Ramos (cell line): ENCODE results near the gene PRXL2A.
"Not testable (repeated sequence)": the region's sequence is repeated elsewhere in the genome, so short reads cannot be mapped to it uniquely, and the experiment has no call there.

Experiments used
- in situ Hi-C: fragments of 300-500 bp; cut with MboI; formaldehyde crosslinking; loops from one replicate; pipeline ENCODE4 v1.14.3; 2022; ENCODE audit warnings: low sequenced_read_pairs; ENCODE audit not compliant: unreplicated experiment

Gene PRXL2A

DNA sequence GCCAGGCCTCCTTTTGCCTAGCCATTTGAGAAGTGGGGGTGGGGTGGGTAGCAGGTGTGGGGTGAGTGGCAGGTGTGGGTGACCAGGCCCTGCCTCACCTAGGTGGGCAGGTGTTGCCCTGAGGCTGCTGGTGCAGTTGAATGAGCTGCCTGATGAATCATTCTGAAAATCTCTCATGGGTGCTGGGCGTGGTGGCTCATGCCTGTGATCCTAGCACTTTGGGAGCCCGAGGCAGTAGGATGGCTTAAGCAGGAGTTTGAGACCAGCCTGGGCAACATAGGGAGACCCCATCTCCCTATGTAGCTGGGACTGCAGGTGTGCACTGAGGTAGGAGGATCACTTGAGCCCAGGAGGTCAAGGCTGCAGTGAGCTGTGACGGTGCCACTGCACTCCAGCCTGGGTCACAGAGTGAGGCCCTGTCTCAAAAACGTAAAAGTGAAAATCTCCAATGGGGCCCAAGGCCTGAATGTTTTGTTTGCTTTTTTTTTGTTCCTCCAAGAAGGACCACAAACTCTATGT, 63.4 kb downstream of the PRXL2A start:
- in situ Hi-C loops, result loop anchor here (25.0 kb wide), 2 partner anchors 1209 to 1384 kb away; no protein-coding TSS in a partner anchor

DNA sequence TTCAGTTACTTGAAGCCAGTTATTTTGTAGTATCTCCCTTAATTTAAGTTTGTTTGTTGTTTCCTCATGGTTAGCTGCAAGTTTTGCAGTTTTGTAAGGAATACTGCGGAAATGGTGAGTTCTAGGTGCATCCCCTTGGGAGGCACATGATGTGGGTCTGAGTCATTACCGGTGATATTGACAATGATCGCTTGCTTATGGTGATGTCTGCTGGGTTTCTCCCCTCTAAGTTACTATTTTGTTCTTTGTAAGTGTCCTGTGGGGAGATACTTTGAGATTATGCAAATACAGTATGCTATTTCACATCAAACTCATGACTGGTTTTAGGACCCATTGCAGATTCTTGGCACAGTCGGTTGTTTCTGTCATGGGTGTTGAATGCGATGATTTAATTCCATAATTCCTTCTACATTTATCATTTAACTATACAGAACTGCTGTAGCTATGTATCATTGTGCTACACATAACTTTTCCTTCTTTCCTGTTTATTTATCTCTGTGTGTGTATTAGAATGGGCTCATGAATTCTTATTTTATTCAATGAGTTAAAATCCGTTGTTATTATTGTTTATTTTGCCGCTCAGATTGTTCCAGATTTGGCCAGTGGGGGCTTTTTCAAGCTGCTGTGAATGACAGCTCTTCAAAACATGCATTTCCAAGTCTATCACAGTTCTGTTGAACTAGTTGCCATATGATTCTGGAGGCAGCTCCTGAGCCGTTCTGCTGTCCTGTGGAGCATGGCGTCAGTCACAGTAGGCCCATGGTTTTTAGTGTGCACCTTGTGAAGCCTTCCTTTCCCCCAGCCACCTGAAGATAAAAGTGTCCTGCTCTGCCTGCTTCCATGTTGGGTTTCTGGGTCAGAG, 64.1 kb downstream of the PRXL2A start:
- in situ Hi-C loops, result loop anchor here (25.0 kb wide), 2 partner anchors 1210 to 1385 kb away; no protein-coding TSS in a partner anchor

DNA sequence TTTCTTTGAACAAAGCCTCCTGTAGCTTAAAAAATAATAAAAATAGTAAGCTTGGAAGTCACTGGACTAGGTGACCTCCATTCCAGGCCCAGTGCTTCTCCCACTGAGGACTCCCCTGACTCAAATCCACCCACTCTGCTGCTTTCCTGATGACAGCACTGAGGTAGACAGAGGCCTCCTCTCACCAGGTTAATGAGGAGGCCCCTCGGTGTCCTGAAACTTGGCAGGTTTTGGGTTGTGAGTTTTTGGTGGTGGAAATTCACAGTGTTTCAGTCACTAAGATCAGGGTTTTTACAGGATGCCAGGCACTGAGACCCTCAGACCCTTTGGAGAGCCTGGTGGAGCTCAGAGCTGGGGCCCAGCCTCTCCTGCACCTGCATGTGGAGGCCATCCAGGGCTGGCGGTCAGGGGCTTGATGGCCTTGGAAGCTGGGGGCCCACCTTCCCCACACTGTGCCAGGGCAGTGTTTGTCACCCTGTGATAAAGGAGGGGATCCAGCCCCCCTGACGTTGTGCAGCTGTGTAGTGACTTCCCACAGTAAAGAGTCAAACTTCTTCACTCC, 64.8 kb downstream of the PRXL2A start:
- in situ Hi-C loops, result loop anchor here (25.0 kb wide), 2 partner anchors 1211 to 1386 kb away; no protein-coding TSS in a partner anchor

DNA sequence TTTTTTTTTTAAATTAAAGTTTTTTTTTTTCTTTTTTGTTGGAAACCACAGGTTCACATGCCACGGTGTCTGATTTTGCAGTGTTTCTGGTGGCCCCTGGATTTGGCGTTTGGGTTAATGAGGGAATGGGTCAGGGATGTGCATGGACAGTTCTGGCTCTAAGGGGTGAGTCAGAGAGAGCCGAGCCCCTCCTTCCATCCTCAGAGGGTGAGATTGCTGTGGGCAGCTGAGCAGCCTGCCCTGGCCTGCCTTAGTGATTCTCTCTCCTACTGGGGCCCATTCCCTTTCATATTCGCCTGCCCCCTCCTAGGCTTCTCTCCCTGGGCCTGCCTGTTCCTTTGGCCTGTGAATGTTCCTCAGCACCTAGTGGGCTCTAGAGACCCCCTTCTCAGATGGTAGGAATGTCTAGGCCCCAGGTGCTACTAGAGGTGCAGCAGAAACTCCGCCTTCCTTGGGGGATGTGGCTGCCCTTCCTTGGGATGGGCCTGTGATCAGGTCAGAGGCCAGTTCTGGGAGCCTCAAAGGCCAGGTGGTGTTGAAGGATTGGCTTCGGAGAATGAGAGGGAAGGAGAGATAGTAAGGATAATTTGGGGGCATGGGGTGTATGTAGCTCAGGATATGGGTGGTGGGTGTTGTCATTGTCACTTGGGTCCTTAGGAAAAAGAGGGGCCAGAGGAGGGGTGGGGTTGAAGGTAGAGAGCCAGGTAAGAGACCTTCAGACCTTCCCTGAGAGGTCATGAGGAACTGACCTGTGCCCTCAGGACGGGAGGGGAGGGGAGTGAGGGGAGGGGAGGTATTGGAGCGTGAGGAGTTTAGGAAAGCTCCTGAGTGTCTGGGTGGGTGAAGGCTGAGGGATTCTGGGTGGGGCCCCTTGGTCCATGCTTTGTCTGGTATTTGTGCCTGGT, 65.6 kb downstream of the PRXL2A start:
- in situ Hi-C loops, result loop anchor here (25.0 kb wide), 2 partner anchors 1212 to 1387 kb away; no protein-coding TSS in a partner anchor

DNA sequence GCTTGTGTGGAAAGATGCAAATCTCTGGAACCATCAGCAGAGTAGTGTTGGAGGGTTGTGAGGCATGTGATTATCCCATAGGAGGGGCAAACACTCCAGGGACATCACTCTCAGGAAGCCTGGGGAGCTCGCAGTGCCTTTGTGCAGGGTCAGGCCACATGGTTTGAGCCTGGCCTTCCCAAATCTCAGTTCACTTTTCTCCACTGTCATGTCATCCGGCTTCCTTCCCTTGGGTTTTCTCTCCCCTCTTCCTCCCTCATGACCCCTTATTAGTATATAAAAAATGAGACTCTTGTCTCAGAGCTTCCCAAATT, 66.2 kb downstream of the PRXL2A start:
- in situ Hi-C loops, result loop anchor here (25.0 kb wide), 2 partner anchors 1212 to 1387 kb away; no protein-coding TSS in a partner anchor

DNA sequence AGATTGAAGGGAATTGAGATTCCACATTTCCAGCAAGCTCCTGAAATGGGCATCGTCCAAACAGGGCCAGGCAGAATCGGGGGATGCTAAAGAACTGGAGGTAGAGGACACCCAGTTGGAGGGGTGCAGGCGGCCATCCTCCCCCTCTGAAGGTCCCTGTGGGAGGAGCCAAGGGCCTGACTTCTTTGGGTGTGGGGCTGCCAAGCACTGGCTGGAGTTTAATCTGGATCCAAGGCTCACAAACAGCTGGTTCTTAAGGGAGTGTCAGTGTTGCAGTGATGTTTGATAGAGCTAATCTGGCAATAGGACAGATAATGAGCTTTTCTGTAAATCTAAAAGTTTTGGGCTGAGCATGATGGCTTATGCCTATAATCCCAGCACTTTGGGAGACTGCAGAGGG, 66.6 kb downstream of the PRXL2A start:
- in situ Hi-C loops, result loop anchor here (25.0 kb wide), 2 partner anchors 1213 to 1388 kb away; no protein-coding TSS in a partner anchor

DNA sequence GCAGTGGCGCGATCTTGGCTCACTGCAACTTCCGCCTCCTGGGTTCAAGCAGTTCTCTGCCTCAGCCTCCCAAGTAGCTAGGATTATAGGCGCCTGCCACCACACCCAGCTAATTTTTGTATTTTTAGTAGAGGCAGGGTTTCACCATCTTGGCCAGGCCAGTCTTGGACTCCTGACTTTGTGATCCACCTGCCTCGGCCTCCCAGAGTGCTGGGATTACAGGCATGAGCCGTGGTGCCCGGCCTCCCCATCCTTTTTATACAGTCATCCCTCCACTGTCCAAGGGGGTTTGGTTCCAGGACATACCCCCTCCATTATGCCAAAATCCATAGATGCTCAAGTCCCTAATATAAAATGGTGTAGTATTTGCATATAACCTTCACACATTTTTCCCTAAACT, 67.3 kb downstream of the PRXL2A start:
- in situ Hi-C loops, result not testable (repeated sequence)

DNA sequence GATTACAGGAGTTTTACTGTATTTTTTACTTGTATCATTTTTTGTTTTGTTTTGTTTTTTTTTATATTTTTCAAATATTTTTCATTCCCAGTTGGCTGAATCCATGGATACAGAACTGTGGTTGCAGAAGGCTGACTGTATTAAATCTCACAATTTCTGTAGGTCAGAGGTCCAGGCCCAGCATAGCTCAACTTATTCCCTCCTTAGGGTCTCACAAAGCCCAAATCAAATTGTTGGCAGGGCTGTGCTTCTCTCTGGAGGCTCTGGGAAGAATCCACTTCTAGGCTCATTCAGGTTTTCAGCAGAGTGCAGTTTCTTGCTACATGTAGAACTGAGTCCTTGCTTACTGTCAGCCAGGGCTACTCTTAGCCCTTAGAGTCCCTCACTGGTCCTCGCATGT, 68.3 kb downstream of the PRXL2A start:
- in situ Hi-C loops, result no loop called here

DNA sequence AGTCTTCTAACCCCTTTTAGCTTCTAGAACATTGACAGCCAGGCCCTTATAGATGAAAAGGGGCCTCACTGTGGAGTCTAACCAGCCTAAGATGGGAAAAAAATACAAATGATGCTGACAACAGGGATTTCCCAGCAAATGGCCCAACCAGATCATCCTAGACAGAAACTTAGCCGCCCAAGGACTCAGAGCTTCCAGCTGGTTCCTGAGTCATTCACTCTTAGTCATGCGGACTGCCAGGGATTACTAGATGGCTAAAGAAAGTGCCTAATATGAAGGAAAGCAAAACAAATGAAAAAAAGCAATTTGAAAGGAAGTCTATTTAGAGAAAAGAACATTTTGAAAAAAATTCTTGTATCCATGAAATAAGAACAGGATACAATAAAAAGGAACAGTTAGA, 69.5 kb downstream of the PRXL2A start:
- in situ Hi-C loops, result no loop called here

DNA sequence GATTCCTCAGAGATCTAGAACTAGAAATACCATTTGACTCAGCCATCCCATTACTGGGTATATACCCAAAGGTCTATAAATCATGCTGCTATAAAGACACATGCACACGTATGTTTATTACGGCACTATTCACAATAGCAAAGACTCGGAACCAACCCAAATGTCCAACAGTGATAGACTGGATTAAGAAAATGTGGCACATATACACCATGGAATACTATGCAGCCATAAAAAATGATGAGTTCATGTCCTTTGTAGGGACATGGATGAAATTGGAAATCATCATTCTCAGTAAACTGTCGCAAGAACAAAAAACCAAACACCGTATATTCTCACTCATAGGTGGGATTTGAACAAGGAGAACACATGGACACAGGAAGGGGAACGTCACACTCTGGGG, 72.0 kb downstream of the PRXL2A start:
- in situ Hi-C loops, result not testable (repeated sequence)

DNA sequence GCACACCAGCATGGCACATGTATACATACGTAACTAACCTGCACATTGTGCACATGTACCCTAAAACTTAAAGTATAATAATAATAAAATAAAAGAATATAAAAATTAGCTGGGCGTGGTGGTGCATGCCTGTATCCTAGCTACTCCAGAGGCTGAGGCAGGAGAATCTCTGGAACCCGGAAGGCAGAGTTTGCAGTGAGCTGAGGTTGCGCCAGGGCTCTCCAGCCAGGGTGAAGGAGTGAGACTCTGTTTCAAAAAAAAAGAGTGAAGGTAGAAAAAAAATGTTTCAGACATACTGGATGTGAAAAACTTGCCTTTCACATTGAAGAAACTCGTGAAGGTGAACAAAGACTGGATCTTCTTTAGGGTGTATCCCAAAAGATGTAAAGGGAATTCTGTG, 72.5 kb downstream of the PRXL2A start:
- in situ Hi-C loops, result no loop called here

DNA sequence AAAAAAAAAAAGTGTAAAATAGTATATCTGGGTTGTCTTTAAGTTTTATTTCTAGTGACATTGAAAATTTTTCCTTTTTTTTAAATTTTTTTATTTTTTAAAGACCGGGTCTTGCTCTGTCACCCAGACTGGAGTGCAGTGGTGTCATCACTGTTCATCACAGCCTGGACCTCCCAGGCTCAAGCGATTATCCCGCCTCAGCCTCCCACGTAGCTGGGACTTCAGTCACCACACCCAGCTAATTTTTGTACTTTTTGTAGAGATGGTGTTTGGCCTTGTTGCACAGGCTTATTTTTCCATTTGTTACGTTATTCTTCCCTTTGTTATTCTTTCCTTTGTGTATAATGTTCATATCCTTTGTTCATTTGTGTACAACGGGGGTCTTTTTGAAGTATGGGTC, 75.9 kb downstream of the PRXL2A start:
- in situ Hi-C loops, result no loop called here

DNA sequence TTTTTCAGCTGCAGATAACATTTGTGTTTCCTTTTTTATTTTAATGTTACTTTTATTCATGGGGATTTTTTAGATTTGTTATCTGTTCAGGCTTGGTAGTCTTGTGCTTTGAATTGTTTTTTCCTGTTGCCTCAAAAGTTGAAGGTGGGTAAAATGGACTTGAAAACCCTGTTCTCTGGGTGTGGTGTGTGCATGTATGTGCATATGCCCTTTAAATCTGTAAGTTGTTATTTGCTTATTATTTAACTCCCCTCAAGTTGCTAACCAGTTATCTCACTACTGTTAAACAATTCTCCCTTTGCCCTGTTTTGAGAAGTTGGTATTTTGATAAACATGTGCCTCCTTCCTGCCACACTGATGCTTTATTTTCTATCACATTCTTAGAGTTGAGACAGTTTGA, 76.3 kb downstream of the PRXL2A start:
- in situ Hi-C loops, result no loop called here

DNA sequence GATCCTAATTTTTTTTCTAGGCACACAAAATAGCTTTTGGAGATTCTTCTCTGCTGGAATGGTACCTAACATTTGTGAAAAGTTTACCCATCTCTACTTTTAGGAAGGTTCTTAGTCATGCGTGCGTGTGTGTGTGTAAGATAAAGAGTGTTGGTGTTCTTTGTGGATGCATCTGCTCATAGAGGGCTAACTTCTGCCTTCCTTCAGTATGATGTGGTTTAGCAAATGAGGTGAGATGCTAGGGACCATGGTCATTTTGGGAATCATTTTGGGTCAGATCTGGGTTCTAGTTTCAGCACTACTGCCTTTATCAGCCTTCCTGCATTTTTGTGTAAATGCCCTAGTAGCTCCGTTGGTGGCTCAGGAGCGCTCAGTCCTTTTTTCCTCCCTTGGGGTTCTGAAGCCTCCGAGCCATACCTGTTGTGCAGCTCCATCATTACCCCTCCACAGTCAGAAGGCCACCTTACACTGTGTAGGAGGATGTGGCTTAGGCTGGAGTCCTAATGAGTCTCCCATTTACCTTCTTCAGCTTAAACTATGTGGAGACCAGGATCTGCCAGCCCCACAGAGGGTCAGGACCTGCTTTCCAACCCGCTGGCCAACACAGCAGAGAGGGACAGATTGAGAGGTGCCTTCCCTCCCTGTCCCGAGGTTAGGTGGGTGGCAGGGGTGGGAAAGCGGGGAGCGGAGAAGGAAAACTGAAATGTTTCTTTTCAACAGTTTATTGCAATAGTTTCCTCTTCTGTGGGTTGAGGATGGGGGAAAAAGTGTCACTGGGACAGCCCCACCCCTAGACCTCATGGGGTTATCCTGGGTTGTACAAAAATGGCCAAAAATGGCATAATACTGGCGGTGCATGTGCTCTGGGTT, 77.0 kb downstream of the PRXL2A start:
- in situ Hi-C loops, result no loop called here

DNA sequence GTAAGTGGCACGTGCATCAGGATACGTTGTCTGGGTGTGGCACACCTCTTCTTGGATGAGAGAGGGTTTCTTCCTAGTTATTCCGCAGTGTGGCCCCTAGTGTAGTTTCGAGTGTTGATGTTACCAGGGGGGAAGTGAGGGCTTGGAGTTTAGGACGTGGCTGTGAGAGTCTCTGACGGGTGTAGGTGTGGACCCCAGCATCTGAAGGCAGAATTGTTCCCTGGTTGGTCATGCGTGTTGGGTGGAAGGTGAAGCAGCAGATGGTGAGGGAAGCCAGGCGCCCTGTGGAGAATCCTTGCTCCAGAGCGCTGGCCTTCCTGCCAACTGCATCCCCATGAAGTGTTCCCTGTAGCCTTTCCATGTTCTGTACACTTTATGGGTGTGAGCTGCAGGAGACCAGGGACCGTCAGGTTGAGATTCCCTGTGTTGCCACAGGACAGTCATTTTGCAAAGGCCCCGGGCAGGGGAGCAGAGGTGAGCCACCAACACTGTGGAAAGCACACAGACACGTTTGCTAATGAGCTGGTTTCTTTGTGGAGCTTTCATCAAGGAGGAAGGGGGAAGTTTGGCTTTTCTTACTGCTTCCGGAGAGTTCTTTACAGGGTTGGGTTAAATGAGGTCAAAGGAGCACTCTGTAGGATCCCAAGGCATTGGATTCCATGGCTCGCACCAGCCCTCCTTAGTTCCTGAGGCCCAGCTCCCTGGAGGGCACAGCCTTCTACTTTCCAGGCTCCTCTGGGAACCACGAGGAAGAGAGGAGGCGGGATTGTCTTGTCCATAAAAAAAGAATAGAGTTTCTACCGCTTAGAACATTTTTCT, 77.8 kb downstream of the PRXL2A start:
- in situ Hi-C loops, result no loop called here
